NCI-H82 treated with DMSO at 0.1 percent for 48 hours (cell line): ENCODE data around the gene RNF126.
"Not testable (repeated sequence)": the region's sequence is repeated elsewhere in the genome, so short reads cannot be mapped to it uniquely, and the experiment has no call there.

Source experiments
- DNase-seq: peaks from one replicate; lab custom pipeline; 2025; ENCODE audit not compliant: unreplicated experiment; lab: John Stamatoyannopoulos, UW

RNF126 gene

GRCh38 chr19:662962-663681 is at the start of gene RNF126:
Gene RNF126 (minus strand): TSS chr19:663214. CDS start chr19:663121, 93 bp downstream.
- peak; percentile 39 for DNase-seq

- DNase-seq, result no peak
These were observed 48.2 kb upstream of the RNF126 start for GRCh38 chr19:711254-711653.

- DNase-seq, result no peak
These were observed 47.8 kb upstream of the RNF126 start for GRCh38 chr19:710767-711166.

GRCh38 chr19:709965-710571 is 47.1 kb upstream of the RNF126 start:
- no peak for DNase-seq

- no peak for DNase-seq
These were observed 46.4 kb upstream of the RNF126 start for GRCh38 chr19:709196-709964.

GRCh38 chr19:708154-709143 is 45.4 kb upstream of the RNF126 start, which contains the start of gene PALM:
Gene PALM (plus strand): TSS chr19:708935. CDS start chr19:709147, 212 bp downstream.
- DNase-seq, result no peak

GRCh38 chr19:704447-704741 is 41.4 kb upstream of the RNF126 start:
- DNase-seq, result no peak

- DNase-seq, result no peak
These were observed 40.8 kb upstream of the RNF126 start for GRCh38 chr19:703651-704446.

GRCh38 chr19:703329-703650 is 40.3 kb upstream of the RNF126 start:
- DNase-seq, result no peak

GRCh38 chr19:702847-703246 is 39.8 kb upstream of the RNF126 start:
- DNase-seq, result not testable (repeated sequence)

- DNase-seq, result not testable (repeated sequence)
These were observed 36.9 kb upstream of the RNF126 start for GRCh38 chr19:699885-700284.

- DNase-seq, result not testable (repeated sequence)
These were observed 35.5 kb upstream of the RNF126 start for GRCh38 chr19:698529-698928.

- no peak for DNase-seq
These were observed 32.4 kb upstream of the RNF126 start, which contains the start of gene PRSS57 for GRCh38 chr19:695352-695949. Gene PRSS57 (minus strand): TSS chr19:695452. CDS start chr19:695430, 22 bp downstream.

- DNase-seq, result no peak
These were observed 31.7 kb upstream of the RNF126 start for GRCh38 chr19:694481-695351.

- no peak for DNase-seq
These were observed 27.2 kb upstream of the RNF126 start for GRCh38 chr19:690203-690602.

- DNase-seq, result no peak
These were observed 26.0 kb upstream of the RNF126 start for GRCh38 chr19:688992-689391.

- no peak for DNase-seq
These were observed 25.2 kb upstream of the RNF126 start for GRCh38 chr19:688214-688613.

- no peak for DNase-seq
These were observed 24.7 kb upstream of the RNF126 start for GRCh38 chr19:687569-688166.
